SK-N-SH (cell line): Measurements from ENCODE around the gene CELF4.

Source experiments
- CTCF ChIP-seq: fragments of 200-600 bp; sonication (generic); IDR thresholded peaks from 2 replicates; pipeline ENCODE4 v1.6.1; 2017; ENCODE audit warnings: antibody characterized with exemption, mild to moderate bottlenecking, moderate library complexity
- EP300 ChIP-seq, 2 experiments: IDR thresholded peaks; 2 replicates each; pipeline versions ENCODE4 v1.4.0 to v1.6.1; 2012; ENCODE audit warnings: borderline replicate concordance in 1 of 2, low read depth in 1 of 2, low read length in 1 of 2
- JUND ChIP-seq: IDR thresholded peaks from 2 replicates; pipeline ENCODE4 v1.4.0; 2012
- YY1 ChIP-seq: IDR thresholded peaks from 2 replicates; pipeline ENCODE4 v1.4.0; 2012; ENCODE audit warnings: low read depth, mild to moderate bottlenecking
- ZBTB33 ChIP-seq: IDR thresholded peaks from 2 replicates; pipeline ENCODE4 v1.4.0; 2012; ENCODE audit warnings: low read depth, borderline replicate concordance

GRCh38 chr18:37561986-37562385, 3.6 kb downstream of the CELF4 start:
- TF ChIP-seq YY1 (no peak), EP300 (IDR thresholded peaks at IDR 0.05; ENCODE audit: borderline replicate concordance in 1 of 2, low read depth in 1 of 2, low read length in 1 of 2) (no peak), JUND (no peak), ZBTB33 (no peak), CTCF (no peak)
